Heart left ventricle (tissue), 16 donors: ENCODE data around the gene CIB4. TPM values are rescaled to one million over a fixed set of nuclear protein-coding genes. Genes with fewer than 3 reads are reported as not detected.

Experiments
- ATAC-seq, 4 donors: fragments of 200-7000 bp; cut with Tn5 transposase; one replicate each; pipeline ENCODE4 v1.9.1; 2020 to 2022; ENCODE audit warnings: moderate library complexity in 4 of 4, mild to moderate bottlenecking in 3 of 4, moderate number of reproducible peaks in 1 of 4
- DNase-seq, 5 donors: peaks; one replicate each; pipeline ENCODE4 v3.0.0-alpha.2; 2020
- H3K27ac ChIP-seq, 12 donors: fragments of 200-600 bp; sonication (generic) in 4 of 12; one replicate each; pipeline versions ENCODE4 v1.5.0 to v1.8.0; 2016 to 2022; ENCODE audit warnings: mild to moderate bottlenecking in 2 of 12
- H3K27me3 ChIP-seq, 9 donors: fragments of 200-600 bp; sonication (generic) in 2 of 9; one replicate each; pipeline versions ENCODE4 v1.5.1 to v1.8.0; 2016 to 2022; ENCODE audit warnings: mild to moderate bottlenecking in 3 of 9
- H3K36me3 ChIP-seq, 9 donors: fragments of 200-600 bp; sonication (generic) in 2 of 9; one replicate each; pipeline versions ENCODE4 v1.5.0 to v1.8.0; 2018 to 2022; ENCODE audit warnings: mild to moderate bottlenecking in 2 of 9
- H3K4me1 ChIP-seq, 12 donors: fragments of 200-600 bp; sonication (generic) in 4 of 12; one replicate each; pipeline versions ENCODE4 v1.5.0 to v1.8.0; 2016 to 2022; ENCODE audit warnings: mild to moderate bottlenecking in 3 of 12
- H3K4me3 ChIP-seq, 12 donors: fragments of 200-600 bp; sonication (generic) in 4 of 12; one replicate each; pipeline versions ENCODE4 v1.5.0 to v1.8.0; 2017 to 2022; ENCODE audit warnings: mild to moderate bottlenecking in 9 of 12, moderate library complexity in 4 of 12
- H3K9me3 ChIP-seq, 12 donors: fragments of 200-600 bp; sonication (generic) in 4 of 12; one replicate each; pipeline versions ENCODE4 v1.5.0 to v1.8.0; 2016 to 2022; ENCODE audit warnings: mild to moderate bottlenecking in 1 of 12
- POLR2A ChIP-seq, 2 donors: fragments of 450-650 bp; IDR thresholded peaks; one replicate each; pipeline ENCODE4 v1.6.1; 2017; ENCODE audit warnings: antibody characterized with exemption in 2 of 2, mild to moderate bottlenecking in 2 of 2, moderate library complexity in 2 of 2
- WGBS, 4 donors: extraction: QIAGEN DNeasy Blood & Tissue Kit in 2 of 4; methylation state at CpG; one replicate each; pipeline versions ENCODE4 v1.1.5 to v1.1.7; 2013 to 2018; 5-methylcytosine and 5-hydroxymethylcytosine counted together
- intact Hi-C, 10 donors: fragments of 100-400 bp; cut with DNase I; formaldehyde crosslinking; loops; one replicate each; pipeline versions ENCODE4 v1.11.1 to v1.14.2; 2022
- polyA plus RNA-seq, 2 donors: library from polyadenylated mRNA; stranded (reverse); fragments of 200-250 nt; gene quantifications; one replicate each; pipeline ENCODE4 v1.2.3, GENCODE V29; 2013
- total RNA-seq, 9 donors: library from RNA; depleted of rRNA in 2 of 9; stranded (reverse); fragments of >200 nt in 2 of 9; fragmentation: NEBNext Ultra II Directional in 3 of 9; extraction: Animal tissue kit (Norgen Biotek cat#: 25700) in 3 of 9; gene quantifications; one replicate each; pipeline versions ENCODE4 v1.1.0 to v1.2.4, GENCODE V29; 2016 to 2023
- TF ChIP-seq, protein P1 (sequence below), 12 donors: fragments of 200-600 bp; sonication (generic) in 4 of 12; IDR thresholded peaks; one replicate each; pipeline versions ENCODE4 v1.5.0 to v1.8.0; 2018 to 2022; ENCODE audit warnings: antibody characterized with exemption in 12 of 12, mild to moderate bottlenecking in 5 of 12
- donor health status: ischemic (EF 13 %, LVEDD 7.1; RV severe dilation, severe dysfunction).
- donor health status: healthy with polysubstance abuse.
- donor health status: DM: no; HTN: yes; CAD: no.
- donor health status: DM: no; HTN: no; CAD: no.
- donor health status: ischemic (EF 25% LVEDD 6.9; RV normal size, moderate dysfunction).
- donor health status: ischemic (EF 25% LVEDD 5.7; RV mildly dilated, moderate dysfunction).
- donor health status: healthy.
- donor health status: DM: yes; HTN: yes; CAD: no.
- donor health status: ischemic (EF 35%, LVEDD 5.7; RV mildly dilated, moderate dysfunction).
- donor health status: nonischemic (EF 11% LVEDD 7.7; RV severe dilation, severe dysfunction).
- donor health status: DM: yes; HTN: yes; CAD: no.
- donor health status: PGD.
- donor health status: ischemic (EF 29% LVEDD 5.4; RV normal size, mild dysfunction).
- donor health status: nonischemic (EF 23%, LVEDD 6.1; RV moderate dilation, normal function).

Gene CIB4
- total and polyA plus RNA-seq, 11 donors: not detected

GRCh38 chr2:26552641-26553374 is 88.4 kb downstream of the CIB4 start:
- Histone ChIP-seq H3K4me3 (no peak overlapping the region), H3K9me3 (no peaks in the 10 kb centered on the region), H3K4me1 (no peaks in the 10 kb centered on the region), H3K36me3 (no peaks in the 10 kb centered on the region), H3K27me3 (peaks cover 0 to 41% (median 0%) of the 10 kb centered on the region in 9 donors), H3K27ac (no peak overlapping the region)
- DNase-seq (no peak), ATAC-seq (no peak)
- TF ChIP-seq POLR2A (IDR thresholded peaks at IDR 0.05): no peak
- TF ChIP-seq, protein P1, sequence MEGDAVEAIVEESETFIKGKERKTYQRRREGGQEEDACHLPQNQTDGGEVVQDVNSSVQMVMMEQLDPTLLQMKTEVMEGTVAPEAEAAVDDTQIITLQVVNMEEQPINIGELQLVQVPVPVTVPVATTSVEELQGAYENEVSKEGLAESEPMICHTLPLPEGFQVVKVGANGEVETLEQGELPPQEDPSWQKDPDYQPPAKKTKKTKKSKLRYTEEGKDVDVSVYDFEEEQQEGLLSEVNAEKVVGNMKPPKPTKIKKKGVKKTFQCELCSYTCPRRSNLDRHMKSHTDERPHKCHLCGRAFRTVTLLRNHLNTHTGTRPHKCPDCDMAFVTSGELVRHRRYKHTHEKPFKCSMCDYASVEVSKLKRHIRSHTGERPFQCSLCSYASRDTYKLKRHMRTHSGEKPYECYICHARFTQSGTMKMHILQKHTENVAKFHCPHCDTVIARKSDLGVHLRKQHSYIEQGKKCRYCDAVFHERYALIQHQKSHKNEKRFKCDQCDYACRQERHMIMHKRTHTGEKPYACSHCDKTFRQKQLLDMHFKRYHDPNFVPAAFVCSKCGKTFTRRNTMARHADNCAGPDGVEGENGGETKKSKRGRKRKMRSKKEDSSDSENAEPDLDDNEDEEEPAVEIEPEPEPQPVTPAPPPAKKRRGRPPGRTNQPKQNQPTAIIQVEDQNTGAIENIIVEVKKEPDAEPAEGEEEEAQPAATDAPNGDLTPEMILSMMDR (IDR thresholded peaks at IDR 0.05): no peak
- intact Hi-C loops: no loop called here
- WGBS, 4 donors: 63 to 67% (median 65%) methylated on average over 9 of the region's 9 CpGs

GRCh38 chr2:26550276-26551015 is 90.7 kb downstream of the CIB4 start:
- Histone ChIP-seq H3K36me3 (no peaks in the 10 kb centered on the region), H3K4me1 (no peaks in the 10 kb centered on the region), H3K4me3 (no peak overlapping the region), H3K9me3 (no peaks in the 10 kb centered on the region), H3K27ac (no peak overlapping the region), H3K27me3 (peaks cover 0 to 30% (median 0%) of the 10 kb centered on the region in 9 donors)
- TF ChIP-seq, protein P1 (IDR thresholded peaks at IDR 0.05): no peak
- TF ChIP-seq POLR2A (IDR thresholded peaks at IDR 0.05): no peak
- DNase-seq (no peak), ATAC-seq (no peak)
- 79 to 86% (median 81%) methylated on average over 16 to 17 of the region's 17 CpGs for WGBS, 4 donors
- intact Hi-C loops: no loop called here

DNA sequence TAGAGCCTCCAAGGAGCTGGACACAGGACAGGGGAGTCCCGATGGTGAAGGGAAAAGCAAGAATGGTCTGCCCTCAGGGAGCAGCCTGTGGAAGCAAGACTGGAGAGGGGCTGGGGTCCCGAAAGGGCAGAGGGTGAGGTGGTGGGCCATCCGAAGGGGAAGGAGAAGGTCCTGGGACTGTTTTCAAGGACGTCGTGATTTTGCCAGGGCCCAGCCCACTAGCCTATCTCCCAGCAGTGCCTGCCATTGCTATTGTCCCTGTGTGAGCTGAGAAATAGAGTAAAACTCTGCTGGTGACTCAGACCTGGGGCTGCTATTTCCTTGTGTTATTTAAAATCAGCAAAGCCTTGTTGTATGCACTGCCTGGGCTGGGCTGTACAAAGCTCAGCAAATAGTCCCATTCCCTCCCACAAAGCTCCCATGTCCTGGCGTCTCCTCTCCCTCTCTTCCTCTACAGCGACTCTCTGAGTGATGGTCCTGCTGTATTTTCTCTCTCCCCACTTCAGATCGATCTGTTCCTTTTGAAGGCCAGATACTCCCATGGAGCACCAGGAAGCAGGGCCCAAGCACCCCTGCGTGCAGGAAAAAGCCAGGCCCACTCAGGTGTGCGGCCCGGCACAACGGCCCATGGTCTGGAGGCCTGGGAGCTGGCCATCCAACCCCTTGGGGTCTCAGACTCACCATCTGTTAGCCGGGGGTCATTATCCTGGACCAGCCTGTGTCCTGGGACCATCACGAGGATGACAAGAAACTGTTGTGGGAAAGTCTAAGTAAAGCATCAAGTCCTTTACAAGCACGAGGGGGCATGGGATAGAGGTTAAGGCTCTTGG is 98.3 kb downstream of the CIB4 start:
- ATAC-seq: no peak
- H3K4me1 ChIP-seq: no peaks in the 10 kb centered on the region
- WGBS, 4 donors: 73 to 80% (median 77%) methylated on average over 13 to 15 of the region's 15 CpGs
- no peak overlapping the region for H3K27ac ChIP-seq
- H3K9me3 ChIP-seq: no peaks in the 10 kb centered on the region
- no peak for DNase-seq
- intact Hi-C loops: no loop called here
- TF ChIP-seq, protein P1 (IDR thresholded peaks at IDR 0.05): no peak
- TF ChIP-seq POLR2A (IDR thresholded peaks at IDR 0.05): no peak
- no peak overlapping the region for H3K4me3 ChIP-seq
- no peaks in the 10 kb centered on the region for H3K36me3 ChIP-seq
- H3K27me3 ChIP-seq: peaks cover 0 to 28% (median 0%) of the 10 kb centered on the region in 9 donors

- intact Hi-C loops: no loop called here
- H3K4me1 ChIP-seq: no peaks in the 10 kb centered on the region
- no peak overlapping the region for H3K27ac ChIP-seq
- H3K36me3 ChIP-seq: no peaks in the 10 kb centered on the region
- ATAC-seq (no peak), DNase-seq (no peak)
- H3K27me3 ChIP-seq: peaks cover 0 to 22% (median 0%) of the 10 kb centered on the region in 9 donors
- H3K4me3 ChIP-seq: no peak overlapping the region
- WGBS, 4 donors: 77 to 84% (median 79%) methylated on average over 5 of the region's 5 CpGs
- TF ChIP-seq, protein P1 (IDR thresholded peaks at IDR 0.05): no peak
- no peak for TF ChIP-seq POLR2A (IDR thresholded peaks at IDR 0.05)
- no peaks in the 10 kb centered on the region for H3K9me3 ChIP-seq
Observed at GRCh38 chr2:26542194-26542455, 99.0 kb downstream of the CIB4 start.
